Panc1 (cell line): Measurements from ENCODE around the gene OPRD1. TPM values are rescaled to one million over a fixed set of nuclear protein-coding genes. Genes with fewer than 3 reads are reported as not detected.
A peak's percentile ranks its signal among the peaks of the same experiment; 100 is the strongest.

ENCODE experiments used
- ATAC-seq: fragments of 200-7000 bp; cut with Tn5 transposase; 2 replicates; pipeline ENCODE4 v1.9.1; 2020; ENCODE audit warnings: mild to moderate bottlenecking, moderate library complexity
- BruUV-seq: library from RNA; stranded (reverse); fragments of 400-500 nt; replicated peaks from 2 replicates; lab custom pipeline; 2021; lab: Mats Ljungman, UMichigan
- CTCF ChIA-PET: fragments of 300-600 bp; sonication (Branson Sonifier 250); formaldehyde crosslinking; loops from one replicate; lab custom pipeline; 2022; ENCODE audit warnings: antibody characterized with exemption; lab: Charles Lee
- POLR2A ChIA-PET: fragments of 300-600 bp; sonication (Branson Sonifier 250); formaldehyde crosslinking; loops from one replicate; lab custom pipeline; 2022; ENCODE audit warnings: antibody characterized with exemption; lab: Charles Lee
- DNase-seq: peaks from one replicate; pipeline ENCODE4 v3.0.0-alpha.2; 2010; ENCODE audit warnings: low read depth, low spot score
- H3K27ac ChIP-seq: 2 replicates; pipeline ENCODE4 v1.5.1; 2011; ENCODE audit warnings: mild to moderate bottlenecking, low read length, inconsistent platforms
- H3K27me3 ChIP-seq: fragments of 200-500 bp; sonication (Bioruptor generic); 2 replicates; pipeline ENCODE4 v1.6.0; 2014; ENCODE audit warnings: low read length, inconsistent platforms; ENCODE audit not compliant: control insufficient read depth, insufficient read depth
- H3K36me3 ChIP-seq: fragments of 200-500 bp; sonication (Bioruptor generic); 2 replicates; pipeline ENCODE4 v1.5.1; 2014; ENCODE audit warnings: inconsistent platforms, mild to moderate bottlenecking, low read length, moderate library complexity; ENCODE audit not compliant: control insufficient read depth, insufficient read depth
- H3K4me1 ChIP-seq: 2 replicates; pipeline ENCODE4 v1.5.1; 2011; ENCODE audit warnings: inconsistent platforms, mild to moderate bottlenecking, low read length, moderate library complexity; ENCODE audit not compliant: control insufficient read depth, insufficient read depth
- H3K4me3 ChIP-seq, 2 experiments: 2 replicates each; pipeline ENCODE4 v1.5.1; 2011 to 2012; ENCODE audit warnings: low read depth in 2 of 2, low read length in 2 of 2, mild to moderate bottlenecking in 2 of 2, inconsistent platforms in 1 of 2, moderate library complexity in 1 of 2
- H3K9me3 ChIP-seq: fragments of 200-500 bp; sonication (Bioruptor generic); 2 replicates; pipeline ENCODE4 v1.5.1; 2014; ENCODE audit warnings: low read depth, mild to moderate bottlenecking, inconsistent platforms, low read length, moderate library complexity; ENCODE audit not compliant: control insufficient read depth, insufficient read depth
- POLR2AphosphoS5 ChIP-seq: IDR thresholded peaks from 2 replicates; pipeline ENCODE4 v1.6.1; 2012; ENCODE audit warnings: mild to moderate bottlenecking, low read depth, low read length, moderate library complexity
- SIN3A ChIP-seq: IDR thresholded peaks from 2 replicates; pipeline ENCODE4 v1.6.1; 2012; ENCODE audit warnings: low read depth, mild to moderate bottlenecking, low read length, moderate library complexity, borderline replicate concordance; ENCODE audit not compliant: insufficient read depth
- TCF7L2 ChIP-seq: IDR thresholded peaks from 2 replicates; pipeline ENCODE4 v1.6.1; 2011; ENCODE audit warnings: mild to moderate bottlenecking, low read depth, low read length, inconsistent platforms
- in situ Hi-C: cut with HindIII; loops from 2 replicates; pipeline ENCODE4 v1.10.0; 2016; ENCODE audit warnings: low sequenced_read_pairs, low pct_unique_long_range_greater_than_20kb
- intact Hi-C: fragments of 100-400 bp; cut with micrococcal nuclease; formaldehyde crosslinking; loops from one replicate; pipeline ENCODE4 v1.10.0; 2022; ENCODE audit not compliant: unreplicated experiment
- total RNA-seq: library from RNA; stranded (reverse); gene quantifications from one replicate; pipeline ENCODE4 v1.2.1, GENCODE V29; 2021; ENCODE audit not compliant: unreplicated experiment
- TF ChIP-seq, protein P1 (sequence below), 2 experiments: IDR thresholded peaks; 2 replicates each; pipeline ENCODE4 v1.6.1; 2011 to 2012; ENCODE audit warnings: low read depth in 2 of 2, control low read depth in 1 of 2, low read length in 1 of 2, mild to moderate bottlenecking in 1 of 2, moderate library complexity in 1 of 2; ENCODE audit not compliant: insufficient read depth in 1 of 2
- TF ChIP-seq, protein P2 (sequence below): fragments of 450-650 bp; IDR thresholded peaks from 2 replicates; pipeline ENCODE4 v1.5.1; 2017; ENCODE audit warnings: mild to moderate bottlenecking

The OPRD1 gene
- total RNA-seq, 1 experiment from 2014 or later = 5.4 TPM

DNA sequence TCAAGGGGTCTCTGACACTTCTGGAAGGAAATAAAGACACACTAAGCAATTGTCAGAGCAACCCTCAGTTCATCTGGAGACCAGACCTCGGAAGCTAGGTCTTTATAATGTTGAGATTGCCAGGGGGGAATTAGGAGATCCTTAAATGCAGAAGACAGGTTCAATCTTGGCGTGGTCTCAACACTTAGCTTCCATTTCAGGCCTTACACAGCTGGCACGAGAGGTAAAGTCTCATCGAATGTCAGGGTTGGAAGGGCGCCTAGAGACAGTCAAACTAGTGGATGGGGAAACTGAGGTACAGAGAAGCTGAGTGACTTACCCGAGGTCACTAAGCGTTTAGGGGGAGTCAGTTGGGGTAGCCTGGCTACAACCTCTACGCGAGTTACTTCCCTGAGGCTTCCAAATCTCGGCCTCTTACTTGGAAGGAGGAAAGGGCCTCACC lies 101.8 kb downstream of the OPRD1 start:
- intact Hi-C loops = no loop called here

DNA sequence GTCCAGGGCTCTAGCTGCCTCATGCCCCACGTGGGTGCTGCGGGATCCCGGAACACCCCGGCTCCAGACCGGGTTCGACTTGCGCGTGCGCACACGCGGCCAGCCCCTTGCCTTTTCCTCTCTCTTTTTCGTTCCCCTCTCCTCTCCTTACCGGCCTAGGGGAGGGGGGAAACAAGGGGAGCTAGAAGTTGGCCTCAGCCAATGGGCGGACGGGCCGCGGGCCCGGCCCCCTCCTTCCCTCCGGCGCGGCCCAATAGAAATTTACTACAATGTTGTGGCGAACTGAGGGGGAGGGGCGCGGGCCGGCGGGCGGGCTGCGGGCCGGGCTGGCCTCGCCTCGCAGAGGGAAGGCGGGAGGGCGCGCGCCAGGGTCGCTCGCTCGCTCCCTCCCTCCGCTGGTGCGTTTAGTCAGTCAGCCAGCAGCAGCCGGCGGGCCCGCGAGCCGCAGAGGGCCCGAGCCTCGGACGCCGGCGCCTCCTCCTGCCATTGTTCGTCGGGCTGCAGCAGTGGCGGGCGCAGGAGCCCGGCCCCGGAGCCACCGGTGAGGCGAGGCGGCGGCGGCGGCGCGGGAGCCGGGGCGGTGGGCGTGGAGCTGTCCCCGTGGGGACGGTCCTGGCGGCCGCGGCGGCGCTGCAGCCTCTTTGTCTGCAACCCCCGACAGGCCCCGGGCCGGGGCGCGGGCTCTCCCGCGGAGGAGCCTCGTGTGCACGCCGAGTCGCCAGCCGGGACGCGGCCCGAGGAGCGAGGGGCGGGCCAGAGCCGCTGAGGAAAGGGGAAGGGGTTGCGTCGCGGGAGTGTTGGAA lies 102.5 kb downstream of the OPRD1 start, which contains the start of gene EPB41:
TSS of gene EPB41 (plus strand) at position 342 of the 803 bp plus-strand sequence. CDS start 72,869 bp downstream, outside the sequence.
- H3K4me1 ChIP-seq = peaks cover 4% of the 10 kb centered on the region; the same call in 1 of the 2 replicates
- peak within 1 kb of the TSS; percentile 54 to 80 for H3K4me3 ChIP-seq
- no peak for DNase-seq

More for the DNA sequence above, 101.8 kb downstream of the OPRD1 start:
- DNase-seq = no peak
- TF ChIP-seq, protein P1, sequence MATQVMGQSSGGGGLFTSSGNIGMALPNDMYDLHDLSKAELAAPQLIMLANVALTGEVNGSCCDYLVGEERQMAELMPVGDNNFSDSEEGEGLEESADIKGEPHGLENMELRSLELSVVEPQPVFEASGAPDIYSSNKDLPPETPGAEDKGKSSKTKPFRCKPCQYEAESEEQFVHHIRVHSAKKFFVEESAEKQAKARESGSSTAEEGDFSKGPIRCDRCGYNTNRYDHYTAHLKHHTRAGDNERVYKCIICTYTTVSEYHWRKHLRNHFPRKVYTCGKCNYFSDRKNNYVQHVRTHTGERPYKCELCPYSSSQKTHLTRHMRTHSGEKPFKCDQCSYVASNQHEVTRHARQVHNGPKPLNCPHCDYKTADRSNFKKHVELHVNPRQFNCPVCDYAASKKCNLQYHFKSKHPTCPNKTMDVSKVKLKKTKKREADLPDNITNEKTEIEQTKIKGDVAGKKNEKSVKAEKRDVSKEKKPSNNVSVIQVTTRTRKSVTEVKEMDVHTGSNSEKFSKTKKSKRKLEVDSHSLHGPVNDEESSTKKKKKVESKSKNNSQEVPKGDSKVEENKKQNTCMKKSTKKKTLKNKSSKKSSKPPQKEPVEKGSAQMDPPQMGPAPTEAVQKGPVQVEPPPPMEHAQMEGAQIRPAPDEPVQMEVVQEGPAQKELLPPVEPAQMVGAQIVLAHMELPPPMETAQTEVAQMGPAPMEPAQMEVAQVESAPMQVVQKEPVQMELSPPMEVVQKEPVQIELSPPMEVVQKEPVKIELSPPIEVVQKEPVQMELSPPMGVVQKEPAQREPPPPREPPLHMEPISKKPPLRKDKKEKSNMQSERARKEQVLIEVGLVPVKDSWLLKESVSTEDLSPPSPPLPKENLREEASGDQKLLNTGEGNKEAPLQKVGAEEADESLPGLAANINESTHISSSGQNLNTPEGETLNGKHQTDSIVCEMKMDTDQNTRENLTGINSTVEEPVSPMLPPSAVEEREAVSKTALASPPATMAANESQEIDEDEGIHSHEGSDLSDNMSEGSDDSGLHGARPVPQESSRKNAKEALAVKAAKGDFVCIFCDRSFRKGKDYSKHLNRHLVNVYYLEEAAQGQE (IDR thresholded peaks at IDR 0.05; ENCODE audit: insufficient read depth in 1 of 2, low read depth in 2 of 2, low read length in 1 of 2) = no peak
- TF ChIP-seq SIN3A = no peak
- CTCF ChIA-PET = interaction anchor here (0.8 kb wide), 1 partner anchor 20 kb away, joined by 4 read pairs; no protein-coding TSS in a partner anchor
- Histone ChIP-seq H3K4me3 (peak overlapping the region; percentile 54 to 80), H3K36me3 (no peaks in the 10 kb centered on the region), H3K4me1 (peaks cover 4% of the 10 kb centered on the region; the same call in 1 of the 2 replicates), H3K9me3 (no peaks in the 10 kb centered on the region), H3K27me3 (no peaks in the 10 kb centered on the region), H3K27ac (peak overlapping the region; percentile 76)
- in situ Hi-C loops = no loop called here
- BruUV-seq = no TSS peak
- POLR2A ChIA-PET = interaction anchor here (0.7 kb wide), 2 partner anchors 86 to 322 kb away, joined by 3 to 4 read pairs; partner anchors contain the start of gene PTPRU
- ATAC-seq = peak; percentile 3; the same call in 1 of the 2 replicates

DNA sequence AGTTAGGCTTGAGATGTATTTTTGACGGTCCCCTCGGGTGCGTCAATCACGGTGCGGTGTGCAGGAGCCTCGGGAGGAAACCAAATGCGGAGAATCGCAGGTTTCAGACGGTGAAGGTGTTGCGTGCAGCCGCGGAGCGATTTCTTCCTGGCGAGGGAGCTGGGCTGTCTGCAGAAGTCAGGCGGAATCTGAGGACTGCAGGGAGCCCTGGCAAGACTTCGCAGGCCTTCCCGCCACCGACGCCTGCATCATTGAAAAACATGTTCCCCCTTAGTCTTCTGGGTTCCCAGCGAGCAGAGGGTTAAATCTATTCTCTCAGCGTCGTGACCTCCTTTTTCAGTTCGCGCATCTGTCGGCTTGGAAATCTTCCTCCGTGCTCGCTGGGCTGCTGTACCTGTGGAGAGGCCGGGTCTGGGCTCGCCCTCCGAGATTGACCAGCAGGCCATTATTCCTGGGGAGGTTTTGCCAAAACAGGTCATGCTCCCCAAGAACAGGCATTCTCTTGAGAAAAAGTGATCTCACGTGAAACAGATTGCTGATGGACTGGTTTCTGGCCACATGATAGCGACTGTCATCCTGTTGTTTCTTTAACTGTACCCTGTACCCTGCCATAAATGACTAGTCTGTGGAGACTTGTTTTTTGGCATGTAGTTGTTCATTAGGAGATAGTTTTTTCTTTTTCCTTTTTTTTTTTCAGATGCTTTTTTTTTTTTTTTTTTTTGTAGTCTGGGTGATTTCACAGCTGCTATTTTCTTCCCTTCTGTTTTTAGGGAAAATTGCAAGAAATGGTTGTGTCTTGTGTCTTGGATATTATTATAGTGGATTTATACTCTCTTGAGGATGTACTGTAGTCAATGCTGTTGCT lies 103.3 kb downstream of the OPRD1 start:
- Histone ChIP-seq H3K9me3 (no peaks in the 10 kb centered on the region), H3K4me3 (peak overlapping the region; percentile 54 to 80), H3K27ac (peak overlapping the region; percentile 14; the same call in 1 of the 2 replicates), H3K36me3 (no peaks in the 10 kb centered on the region), H3K4me1 (peaks cover 4% of the 10 kb centered on the region; the same call in 1 of the 2 replicates), H3K27me3 (no peaks in the 10 kb centered on the region)
- in situ Hi-C loops = no loop called here
- BruUV-seq = no TSS peak
- DNase-seq (no peak), ATAC-seq (peak; percentile 76)
- intact Hi-C loops = no loop called here
- ChIA-PET CTCF (interaction anchor here (0.6 kb wide), 3 partner anchors 192 to 935 kb away, joined by 9 to 10 read pairs (median 9); no protein-coding TSS in a partner anchor), POLR2A (interaction anchor here (0.6 kb wide), 1 partner anchor 16 kb away, joined by 4 read pairs; no protein-coding TSS in a partner anchor)
- no peak for TF ChIP-seq POLR2AphosphoS5
- TF ChIP-seq TCF7L2 = no peak
- TF ChIP-seq SIN3A = 0 out of 2 replicates have a peak, but pooled peaks have one; percentile 33
- TF ChIP-seq, protein P2, sequence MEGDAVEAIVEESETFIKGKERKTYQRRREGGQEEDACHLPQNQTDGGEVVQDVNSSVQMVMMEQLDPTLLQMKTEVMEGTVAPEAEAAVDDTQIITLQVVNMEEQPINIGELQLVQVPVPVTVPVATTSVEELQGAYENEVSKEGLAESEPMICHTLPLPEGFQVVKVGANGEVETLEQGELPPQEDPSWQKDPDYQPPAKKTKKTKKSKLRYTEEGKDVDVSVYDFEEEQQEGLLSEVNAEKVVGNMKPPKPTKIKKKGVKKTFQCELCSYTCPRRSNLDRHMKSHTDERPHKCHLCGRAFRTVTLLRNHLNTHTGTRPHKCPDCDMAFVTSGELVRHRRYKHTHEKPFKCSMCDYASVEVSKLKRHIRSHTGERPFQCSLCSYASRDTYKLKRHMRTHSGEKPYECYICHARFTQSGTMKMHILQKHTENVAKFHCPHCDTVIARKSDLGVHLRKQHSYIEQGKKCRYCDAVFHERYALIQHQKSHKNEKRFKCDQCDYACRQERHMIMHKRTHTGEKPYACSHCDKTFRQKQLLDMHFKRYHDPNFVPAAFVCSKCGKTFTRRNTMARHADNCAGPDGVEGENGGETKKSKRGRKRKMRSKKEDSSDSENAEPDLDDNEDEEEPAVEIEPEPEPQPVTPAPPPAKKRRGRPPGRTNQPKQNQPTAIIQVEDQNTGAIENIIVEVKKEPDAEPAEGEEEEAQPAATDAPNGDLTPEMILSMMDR = no peak
- TF ChIP-seq, protein P1 (IDR thresholded peaks at IDR 0.05; ENCODE audit: insufficient read depth in 1 of 2, low read depth in 2 of 2, low read length in 1 of 2) = no peak

More for the DNA sequence above, 102.5 kb downstream of the OPRD1 start, which contains the start of gene EPB41:
- intact Hi-C loops = no loop called here
- peak within 1 kb of the TSS; percentile 76 for H3K27ac ChIP-seq
- ChIA-PET POLR2A (interaction anchor here (0.7 kb wide), 2 partner anchors 85 to 322 kb away, joined by 3 to 4 read pairs; partner anchors contain the start of gene PTPRU), CTCF (interaction anchor here (0.6 to 0.8 kb wide), 3 partner anchors 21 to 193 kb away, joined by 4 to 10 read pairs (median 5); no protein-coding TSS in a partner anchor)
- peak; percentile 96 for ATAC-seq
- H3K9me3 ChIP-seq = no peaks in the 10 kb centered on the region
- BruUV-seq = no TSS peak
- in situ Hi-C loops = no loop called here
- no peaks in the 10 kb centered on the region for H3K36me3 ChIP-seq
- H3K27me3 ChIP-seq = no peaks in the 10 kb centered on the region
- TF ChIP-seq POLR2AphosphoS5 (no peak), SIN3A (peak; percentile 82; the same call in 1 of the 2 replicates)
